CD4-positive, CD25-positive, alpha-beta regulatory T cell (primary cell): ENCODE data around the gene SLC2A13. TPM values are rescaled to one million over a fixed set of nuclear protein-coding genes. Genes with fewer than 3 reads are reported as not detected.
"Not testable (repeated sequence)": the region's sequence is repeated elsewhere in the genome, so short reads cannot be mapped to it uniquely, and the experiment has no call there.

ENCODE experiments used
- ATAC-seq, 2 donors: fragments of 150-1000 bp; cut with Tn5 transposase; one replicate each; pipeline ENCODE4 v1.10.0; 2021; ENCODE audit warnings: low read depth in 2 of 2, moderate number of reproducible peaks in 2 of 2, moderate library complexity in 1 of 2
- DNase-seq, 3 donors: peaks; one replicate each; pipeline versions ENCODE4 v3.0.0 to v3.0.0-alpha.2; 2012 to 2022; ENCODE audit warnings: mixed read lengths in 1 of 3
- H3K27ac ChIP-seq: one replicate; pipeline ENCODE4 v1.7.0; 2013; ENCODE audit warnings: mild to moderate bottlenecking, low read length; ENCODE audit not compliant: insufficient read depth, poor library complexity, severe bottlenecking
- H3K27me3 ChIP-seq: one replicate; pipeline ENCODE4 v1.7.0; 2013; ENCODE audit warnings: low read length; ENCODE audit not compliant: control insufficient read depth, insufficient read depth
- H3K36me3 ChIP-seq: one replicate; pipeline ENCODE4 v1.7.0; 2013; ENCODE audit warnings: mild to moderate bottlenecking, low read length, moderate library complexity; ENCODE audit not compliant: control insufficient read depth, insufficient read depth
- H3K4me1 ChIP-seq: 2 replicates; pipeline ENCODE4 v1.7.0; 2013; ENCODE audit warnings: mild to moderate bottlenecking, low read length; ENCODE audit not compliant: insufficient read depth, control insufficient read depth, poor library complexity, severe bottlenecking
- H3K4me3 ChIP-seq: one replicate; pipeline ENCODE4 v1.7.0; 2013; ENCODE audit warnings: low read depth, mild to moderate bottlenecking, low read length, moderate library complexity
- H3K9me3 ChIP-seq, 2 experiments: 1 replicate in 1 of 2; 2 replicates in 1 of 2; pipeline ENCODE4 v1.7.0; 2013; ENCODE audit warnings: low read length in 2 of 2, mild to moderate bottlenecking in 1 of 2, moderate library complexity in 1 of 2; ENCODE audit not compliant: control insufficient read depth in 2 of 2
- H3K27ac Mint-ChIP-seq, 3 donors: one replicate each; pipeline ENCODE4 v1.8.0; 2020 to 2022; ENCODE audit warnings: mild to moderate bottlenecking in 3 of 3, mixed read lengths in 3 of 3, moderate library complexity in 2 of 3
- H3K27me3 Mint-ChIP-seq: one replicate; pipeline ENCODE4 v1.8.0; 2022; ENCODE audit warnings: mild to moderate bottlenecking, mixed read lengths
- H3K36me3 Mint-ChIP-seq: one replicate; pipeline ENCODE4 v1.8.0; 2020; ENCODE audit warnings: mixed read lengths
- H3K4me1 Mint-ChIP-seq, 4 donors: one replicate each; pipeline ENCODE4 v1.8.0; 2020 to 2022; ENCODE audit warnings: mixed read lengths in 4 of 4, mild to moderate bottlenecking in 1 of 4
- H3K4me3 Mint-ChIP-seq, 4 donors: one replicate each; pipeline ENCODE4 v1.8.0; 2020 to 2022; ENCODE audit warnings: mild to moderate bottlenecking in 4 of 4, mixed read lengths in 4 of 4, moderate library complexity in 3 of 4
- H3K9me3 Mint-ChIP-seq, 7 donors: one replicate each; pipeline ENCODE4 v1.8.0; 2020 to 2022; ENCODE audit warnings: mixed read lengths in 7 of 7, mild to moderate bottlenecking in 3 of 7, moderate library complexity in 2 of 7
- polyA plus RNA-seq, 4 donors: library from polyadenylated mRNA; unstranded; fragments of 300-500 nt; fragmentation: Illumina TruSeq; gene quantifications; one replicate each; pipeline ENCODE4 v1.2.3, GENCODE V29; 2021
- total RNA-seq: library from RNA; stranded (reverse); gene quantifications from one replicate; pipeline ENCODE4 v1.2.3, GENCODE V29; 2022

SLC2A13 gene
- total and polyA plus RNA-seq, 5 donors from 2014 or later: 0.96 to 4.4 (median 1.9) TPM

- no peak overlapping the region for H3K4me3 Mint-ChIP-seq
- Histone ChIP-seq H3K9me3 (no peaks in the 10 kb centered on the region), H3K27ac (no peak overlapping the region), H3K27me3 (no peaks in the 10 kb centered on the region), H3K4me3 (no peak overlapping the region), H3K36me3 (no peaks in the 10 kb centered on the region), H3K4me1 (no peaks in the 10 kb centered on the region)
- no peaks in the 10 kb centered on the region for H3K36me3 Mint-ChIP-seq
- no peaks in the 10 kb centered on the region for H3K4me1 Mint-ChIP-seq
- ATAC-seq (no peak), DNase-seq (no peak)
- H3K27ac Mint-ChIP-seq: no peak overlapping the region
- peaks cover 0 to 4% (median 0%) of the 10 kb centered on the region in 7 donors for H3K9me3 Mint-ChIP-seq
- no peaks in the 10 kb centered on the region for H3K27me3 Mint-ChIP-seq
These were observed 317.6 kb downstream of the SLC2A13 start for GRCh38 chr12:39788239-39788638.

DNA sequence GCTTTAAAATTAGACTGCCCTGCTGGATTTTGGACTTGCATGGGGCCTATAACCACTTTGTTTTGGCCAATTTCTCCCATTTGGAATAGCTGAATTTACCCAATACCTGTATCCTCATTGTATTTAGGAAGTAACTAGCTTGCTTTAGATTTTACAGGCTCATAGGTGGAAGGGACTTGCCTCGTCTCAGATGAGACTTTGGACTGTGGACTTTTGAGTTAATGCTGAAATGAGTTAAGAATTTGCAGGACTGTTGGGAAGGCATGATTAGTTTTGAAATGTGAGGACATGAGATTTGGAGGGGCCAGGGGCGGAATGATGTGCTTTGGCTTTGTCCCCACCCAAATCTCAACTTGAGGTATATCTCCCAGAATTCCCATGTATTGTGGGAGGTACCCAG is 320.1 kb downstream of the SLC2A13 start:
- not testable (repeated sequence) for H3K4me3 Mint-ChIP-seq, H3K27ac Mint-ChIP-seq, H3K4me1 Mint-ChIP-seq, H3K27ac ChIP-seq, H3K27me3 ChIP-seq, H3K4me3 ChIP-seq, H3K27me3 Mint-ChIP-seq, H3K9me3 ChIP-seq, ATAC-seq, DNase-seq, H3K36me3 Mint-ChIP-seq, H3K9me3 Mint-ChIP-seq, H3K36me3 ChIP-seq, H3K4me1 ChIP-seq

DNA sequence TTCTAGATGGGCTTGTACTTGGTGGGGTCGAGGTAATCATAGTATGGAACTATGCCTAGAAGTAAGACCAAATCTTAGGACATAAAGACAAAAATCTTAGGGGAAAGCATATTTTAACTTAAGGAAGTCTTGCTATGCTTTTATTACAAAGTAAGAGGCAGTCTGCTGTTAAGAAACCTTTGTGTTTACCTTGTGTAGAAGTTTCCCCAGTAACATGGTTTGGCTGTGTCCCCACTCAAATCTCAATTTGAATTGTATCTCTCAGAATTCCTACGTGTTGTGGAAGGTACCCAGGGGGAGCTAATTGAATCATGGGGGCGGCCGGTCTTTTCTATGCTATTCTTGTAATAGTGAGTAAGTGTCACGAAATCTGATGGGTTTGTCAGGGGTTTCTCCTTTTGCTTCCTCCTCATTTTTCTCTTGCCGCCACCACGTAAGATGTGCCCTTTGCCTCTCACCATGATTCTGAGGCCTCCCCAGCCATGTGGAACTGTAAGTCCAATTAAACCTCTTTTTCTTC is 323.8 kb downstream of the SLC2A13 start:
- Mint-ChIP-seq H3K27ac (no peak overlapping the region), H3K4me1 (no peaks in the 10 kb centered on the region), H3K4me3 (no peak overlapping the region), H3K27me3 (no peaks in the 10 kb centered on the region), H3K36me3 (no peaks in the 10 kb centered on the region), H3K9me3 (peaks cover 0 to 2% (median 0%) of the 10 kb centered on the region in 7 donors)
- Histone ChIP-seq H3K4me1 (no peaks in the 10 kb centered on the region), H3K9me3 (no peaks in the 10 kb centered on the region), H3K4me3 (no peak overlapping the region), H3K36me3 (no peaks in the 10 kb centered on the region), H3K27me3 (no peaks in the 10 kb centered on the region), H3K27ac (no peak overlapping the region)
- ATAC-seq (no peak), DNase-seq (no peak)

GRCh38 chr12:39780913-39781446 is 324.9 kb downstream of the SLC2A13 start:
- no peak for DNase-seq
- no peaks in the 10 kb centered on the region for H3K27me3 ChIP-seq
- Mint-ChIP-seq H3K36me3 (no peaks in the 10 kb centered on the region), H3K27me3 (no peaks in the 10 kb centered on the region), H3K27ac (no peak overlapping the region), H3K4me1 (no peaks in the 10 kb centered on the region), H3K9me3 (peaks cover 0 to 2% (median 0%) of the 10 kb centered on the region in 7 donors), H3K4me3 (no peak overlapping the region)
- no peak overlapping the region for H3K4me3 ChIP-seq
- no peak for ATAC-seq
- no peaks in the 10 kb centered on the region for H3K4me1 ChIP-seq
- no peaks in the 10 kb centered on the region for H3K36me3 ChIP-seq
- no peaks in the 10 kb centered on the region for H3K9me3 ChIP-seq
- H3K27ac ChIP-seq: no peak overlapping the region

DNA sequence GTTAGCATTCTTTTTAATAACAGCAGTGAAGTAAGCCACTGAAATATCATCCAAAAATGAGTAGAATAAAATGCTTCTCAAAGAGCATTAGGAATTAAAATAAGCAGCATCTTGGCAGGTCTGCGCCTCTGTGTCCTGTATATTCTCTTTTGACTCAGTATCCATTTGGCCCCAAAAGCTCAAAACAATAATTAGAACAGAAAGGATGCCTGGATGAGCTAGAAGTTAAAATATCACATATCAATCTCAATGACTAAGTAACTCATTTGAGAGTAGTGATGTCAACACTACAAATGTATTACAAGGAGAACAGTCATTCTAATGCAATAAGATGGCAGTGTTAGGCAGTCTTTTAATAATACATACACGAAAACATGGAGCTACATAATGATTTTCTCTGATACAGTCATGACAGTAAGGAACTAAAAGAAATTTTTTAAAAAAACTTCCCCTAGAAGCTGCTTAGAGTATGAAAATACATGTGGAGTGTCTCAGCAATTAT is 325.4 kb downstream of the SLC2A13 start:
- Mint-ChIP-seq H3K27ac (no peak overlapping the region), H3K27me3 (no peaks in the 10 kb centered on the region), H3K4me1 (no peaks in the 10 kb centered on the region), H3K9me3 (peaks cover 0 to 2% (median 0%) of the 10 kb centered on the region in 7 donors), H3K4me3 (no peak overlapping the region), H3K36me3 (no peaks in the 10 kb centered on the region)
- Histone ChIP-seq H3K4me3 (no peak overlapping the region), H3K4me1 (no peaks in the 10 kb centered on the region), H3K9me3 (no peaks in the 10 kb centered on the region), H3K27me3 (no peaks in the 10 kb centered on the region), H3K36me3 (no peaks in the 10 kb centered on the region), H3K27ac (no peak overlapping the region)
- ATAC-seq (no peak), DNase-seq (no peak)

DNA sequence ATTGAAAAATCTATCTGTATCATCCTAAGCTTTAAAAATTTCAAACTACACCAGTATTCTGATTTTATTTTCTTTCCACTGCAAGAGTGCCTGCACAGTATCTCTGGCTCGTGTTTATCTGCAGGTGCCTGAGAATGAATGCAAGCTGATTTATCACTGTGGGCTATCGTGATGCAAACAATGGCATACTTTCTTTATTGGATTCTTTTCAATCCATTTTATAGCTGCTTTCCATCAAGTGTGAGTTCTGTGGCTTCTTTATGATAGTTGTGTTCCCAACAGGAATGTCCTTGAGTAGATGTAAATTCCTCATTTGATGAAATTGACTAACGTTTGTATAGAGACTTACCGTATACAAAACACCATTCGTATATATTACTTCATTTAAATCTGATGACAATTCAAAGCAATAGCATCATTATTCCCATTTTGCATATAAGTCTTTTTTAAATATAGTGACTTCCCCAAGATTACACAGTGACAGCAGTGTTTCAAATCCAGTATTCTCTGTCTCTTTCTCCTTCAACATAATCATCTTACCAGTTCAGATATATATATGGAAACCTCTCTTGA is 326.0 kb downstream of the SLC2A13 start:
- Histone ChIP-seq H3K27ac (no peak overlapping the region), H3K9me3 (no peaks in the 10 kb centered on the region), H3K4me3 (no peak overlapping the region), H3K27me3 (no peaks in the 10 kb centered on the region), H3K4me1 (no peaks in the 10 kb centered on the region), H3K36me3 (no peaks in the 10 kb centered on the region)
- ATAC-seq (no peak), DNase-seq (no peak)
- H3K4me3 Mint-ChIP-seq: no peak overlapping the region
- no peaks in the 10 kb centered on the region for H3K27me3 Mint-ChIP-seq
- no peak overlapping the region for H3K27ac Mint-ChIP-seq
- no peaks in the 10 kb centered on the region for H3K36me3 Mint-ChIP-seq
- H3K9me3 Mint-ChIP-seq: peaks cover 0 to 2% (median 0%) of the 10 kb centered on the region in 7 donors
- H3K4me1 Mint-ChIP-seq: no peaks in the 10 kb centered on the region

DNA sequence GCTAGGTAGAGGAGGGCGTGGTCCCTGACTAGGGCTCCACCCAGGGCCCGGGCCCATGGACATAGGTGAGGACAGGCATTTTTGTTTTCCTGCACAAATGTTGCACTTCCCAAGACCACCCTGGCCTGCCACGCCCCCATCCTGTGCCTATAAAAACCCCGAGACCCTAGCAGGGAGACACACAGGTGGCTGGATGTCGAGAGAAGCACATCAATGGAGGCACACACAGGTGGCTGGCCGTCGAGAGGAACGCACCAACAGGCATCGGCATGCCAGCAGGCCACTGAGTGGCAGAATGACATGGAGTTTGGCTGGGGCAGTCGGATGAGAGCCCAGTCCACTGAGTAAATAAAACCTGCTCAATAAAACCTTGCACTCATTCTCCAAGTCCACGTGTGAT is 328.4 kb downstream of the SLC2A13 start:
- H3K36me3 ChIP-seq: no peaks in the 10 kb centered on the region
- no peaks in the 10 kb centered on the region for H3K27me3 ChIP-seq
- no peak for ATAC-seq
- H3K4me3 ChIP-seq: no peak overlapping the region
- Mint-ChIP-seq H3K4me1 (no peaks in the 10 kb centered on the region), H3K27ac (no peak overlapping the region), H3K36me3 (no peaks in the 10 kb centered on the region), H3K27me3 (no peaks in the 10 kb centered on the region), H3K9me3 (no peaks in the 10 kb centered on the region), H3K4me3 (no peak overlapping the region)
- no peak for DNase-seq
- no peaks in the 10 kb centered on the region for H3K9me3 ChIP-seq
- no peaks in the 10 kb centered on the region for H3K4me1 ChIP-seq
- no peak overlapping the region for H3K27ac ChIP-seq

- no peak for ATAC-seq
- peaks cover 0 to 2% (median 0%) of the 10 kb centered on the region in 7 donors for H3K9me3 Mint-ChIP-seq
- H3K4me1 Mint-ChIP-seq: no peaks in the 10 kb centered on the region
These were observed 332.6 kb downstream of the SLC2A13 start for GRCh38 chr12:39773266-39773665.

More at GRCh38 chr12:39773266-39773665, 332.6 kb downstream of the SLC2A13 start:
- DNase-seq: no peak
- Histone ChIP-seq H3K27ac (no peak overlapping the region), H3K9me3 (no peaks in the 10 kb centered on the region), H3K4me1 (no peaks in the 10 kb centered on the region), H3K4me3 (no peak overlapping the region), H3K36me3 (no peaks in the 10 kb centered on the region), H3K27me3 (no peaks in the 10 kb centered on the region)
- peaks cover 9% of the 10 kb centered on the region for H3K36me3 Mint-ChIP-seq
- H3K4me3 Mint-ChIP-seq: no peak overlapping the region
- H3K27me3 Mint-ChIP-seq: no peaks in the 10 kb centered on the region
- H3K27ac Mint-ChIP-seq: no peak overlapping the region
